D721Med (cell line): Measurements from ENCODE around the gene SH3RF3.

Experiments
- DNase-seq: peaks from one replicate; pipeline ENCODE4 v3.0.0; 2011; ENCODE audit warnings: low spot score; ENCODE audit not compliant: insufficient read length
- FAIRE-seq: peaks from 2 replicates; lab custom pipeline; 2011; peaks lifted over from hg19 to GRCh38; lab: Jason Lieb, UNC
- CTCF ChIP-seq: IDR thresholded peaks from 2 replicates; pipeline ENCODE4 v1.5.1; 2012; ENCODE audit warnings: mild to moderate bottlenecking, control low read depth; ENCODE audit not compliant: insufficient read depth; ENCODE audit errors: missing control alignments

Gene SH3RF3

DNA sequence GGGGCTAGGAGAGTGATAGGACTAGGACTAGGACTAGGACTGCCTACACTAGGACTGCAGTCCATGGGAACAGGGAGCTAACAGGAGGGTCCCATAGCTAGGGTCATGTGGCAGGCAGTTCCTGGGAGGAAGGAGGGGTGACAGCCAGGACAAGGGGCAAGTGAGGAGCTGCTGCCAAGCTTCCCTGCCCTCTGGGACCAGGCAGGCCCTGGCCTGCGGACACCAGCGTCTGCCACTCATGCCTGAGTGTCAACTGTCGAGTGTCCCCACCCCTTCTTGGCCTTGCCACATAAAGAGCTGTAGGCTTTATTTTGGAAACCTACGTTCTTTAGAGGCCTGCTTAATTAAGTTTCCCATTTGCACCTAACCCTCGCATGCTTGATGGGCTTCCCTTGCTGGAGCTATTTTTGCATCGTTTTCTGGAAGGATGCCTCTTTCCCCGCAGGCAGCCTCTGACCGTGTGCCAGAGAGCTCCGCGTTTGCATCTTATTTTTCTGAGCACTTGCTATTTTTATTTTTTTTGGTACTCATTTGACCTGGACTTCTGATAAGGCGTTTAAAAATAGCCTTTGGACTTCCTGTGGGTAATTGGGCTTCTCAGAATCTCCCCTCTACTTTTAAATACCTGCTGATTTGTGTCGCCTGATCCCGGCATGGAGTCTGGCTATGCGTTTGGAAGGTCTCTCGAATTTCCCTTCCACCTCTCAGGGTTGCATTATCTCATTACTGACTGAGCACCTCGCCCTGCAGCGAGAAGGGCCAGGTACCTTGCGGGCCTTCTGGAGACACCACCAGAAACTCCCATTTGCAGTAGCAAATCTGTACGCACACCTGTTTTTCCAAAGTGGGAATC lies 66.4 kb downstream of the SH3RF3 start:
- FAIRE-seq (no peak), DNase-seq (no peak)
- TF ChIP-seq CTCF = no peak

GRCh38 chr2:109196081-109196875 lies 67.3 kb downstream of the SH3RF3 start:
- TF ChIP-seq CTCF = no peak
- FAIRE-seq = no peak

DNA sequence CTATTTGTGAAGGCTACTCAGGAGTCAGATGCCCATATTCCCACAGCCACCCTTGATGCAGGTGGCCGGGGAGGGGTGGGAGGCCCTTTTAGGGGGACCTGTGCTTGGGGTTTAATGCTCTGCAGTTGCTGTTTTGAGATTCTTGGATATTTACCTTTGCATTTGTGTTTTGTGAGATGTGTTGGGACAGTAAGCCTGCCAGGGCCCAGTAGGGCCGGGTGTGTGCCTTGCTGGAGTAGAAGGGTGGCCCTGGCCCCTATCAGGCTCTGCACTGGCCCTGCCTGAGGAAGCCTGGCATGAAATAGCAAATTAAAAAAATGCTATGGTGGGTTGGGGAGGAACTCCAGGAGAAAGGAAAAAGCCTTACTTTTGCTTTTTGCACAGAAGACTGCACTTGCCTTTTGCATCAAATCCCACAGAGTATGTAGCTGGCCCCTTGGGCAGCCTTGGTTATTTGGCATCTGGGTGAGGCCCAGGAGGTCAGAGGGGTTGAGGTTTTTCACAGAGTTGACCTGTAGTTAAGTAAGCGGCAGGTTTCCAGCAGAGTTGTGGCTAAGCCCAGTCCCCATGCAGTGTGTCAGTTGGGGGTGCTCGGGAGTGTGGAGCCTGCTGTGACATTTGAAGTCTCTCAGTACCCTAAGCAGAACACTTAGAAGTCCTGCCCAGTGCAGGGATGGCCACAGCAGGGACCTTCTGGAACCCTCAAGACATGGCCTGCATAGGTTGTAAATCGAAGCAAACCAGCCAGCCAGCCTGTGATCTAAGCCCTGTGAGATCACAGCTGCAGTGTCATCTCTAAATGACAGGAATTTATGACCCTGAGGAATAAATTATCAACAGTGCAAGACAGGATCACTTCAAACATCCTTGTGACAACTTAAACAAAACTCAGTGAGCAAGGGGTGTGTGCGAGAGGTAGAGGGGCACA lies 68.8 kb downstream of the SH3RF3 start:
- DNase-seq = no peak
- FAIRE-seq = no peak
- TF ChIP-seq CTCF = no peak

More at GRCh38 chr2:109196081-109196875, 67.3 kb downstream of the SH3RF3 start:
- DNase-seq = no peak

- TF ChIP-seq CTCF = no peak
- DNase-seq = no peak
- FAIRE-seq = no peak
Observed at GRCh38 chr2:109199790-109200189, 70.8 kb downstream of the SH3RF3 start.

- no peak for FAIRE-seq
- no peak for DNase-seq
- no peak for TF ChIP-seq CTCF
Observed at GRCh38 chr2:109200616-109201464, 71.8 kb downstream of the SH3RF3 start.
